K562 (cell line): Measurements from ENCODE around the gene IQSEC3. TPM values are rescaled to one million over a fixed set of nuclear protein-coding genes. Genes with fewer than 3 reads are reported as not detected.
"Not testable (repeated sequence)": the region's sequence is repeated elsewhere in the genome, so short reads cannot be mapped to it uniquely, and the experiment has no call there.

Source experiments
- ATAC-seq: fragments of 200-7000 bp; cut with Tn5 transposase; 3 replicates; pipeline ENCODE4 v1.9.1; 2020; ENCODE audit warnings: moderate library complexity
- BruUV-seq: library from RNA; stranded (reverse); fragments of 400-500 nt; replicated peaks from 2 replicates; lab custom pipeline; 2021; lab: Mats Ljungman, UMichigan
- CTCF ChIA-PET: fragments of 300-600 bp; formaldehyde crosslinking; extraction: SDS; loops from one replicate; lab custom pipeline; 2021; ENCODE audit warnings: low intra/inter-chr PET ratio; lab: Yijun Ruan, JAX
- POLR2A ChIA-PET: fragments of 300-600, 350-650 bp; sonication (Branson Sonifier 250); formaldehyde crosslinking; extraction: SDS; loops from one replicate; lab custom pipeline; 2021; ENCODE audit warnings: antibody characterized with exemption, inconsistent platforms; lab: Yijun Ruan, JAX
- DNase-seq, 4 experiments: peaks; one replicate each; pipeline versions ENCODE4 v3.0.0 to v3.0.0-alpha.2; 2011 to 2018; ENCODE audit warnings: low spot score in 3 of 4, mixed read lengths in 3 of 4; ENCODE audit errors: extremely low read depth in 1 of 4
- FAIRE-seq: peaks from 2 replicates; lab custom pipeline; 2011; peaks lifted over from hg19 to GRCh38; lab: Jason Lieb, UNC
- H2AFZ ChIP-seq: 2 replicates; pipeline ENCODE4 v1.6.0; 2011; ENCODE audit warnings: low read depth, low read length, control low read depth, inconsistent platforms
- H3K27ac ChIP-seq: fragments of 200-600 bp; 3 replicates; pipeline ENCODE4 v1.8.0; 2011; ENCODE audit warnings: low read depth, mild to moderate bottlenecking, control low read depth, inconsistent platforms, low read length, moderate library complexity, mixed read lengths; ENCODE audit errors: extremely low read depth
- H3K27me3 ChIP-seq, 2 experiments: fragments of 300-600 bp in 1 of 2; 2 replicates in 1 of 2; 3 replicates in 1 of 2; pipeline versions ENCODE4 v1.6.0 to v1.8.0; 2011; ENCODE audit warnings: inconsistent platforms in 2 of 2, low read length in 2 of 2, mild to moderate bottlenecking in 1 of 2, mixed read lengths in 1 of 2, moderate library complexity in 1 of 2; ENCODE audit not compliant: control insufficient read depth in 2 of 2, insufficient read depth in 2 of 2
- H3K36me3 ChIP-seq: fragments of 300-600 bp; 3 replicates; pipeline ENCODE4 v1.8.0; 2011; ENCODE audit warnings: mild to moderate bottlenecking, low read length, inconsistent platforms; ENCODE audit not compliant: control insufficient read depth, insufficient read depth
- H3K4me1 ChIP-seq, 2 experiments: fragments of 200-600 bp in 1 of 2; replicated peaks in 1 of 2; 2 replicates in 1 of 2; 3 replicates in 1 of 2; pipeline versions ENCODE4 v1.5.1 to v1.8.0; 2011; ENCODE audit warnings: inconsistent platforms in 2 of 2, low read length in 2 of 2, mild to moderate bottlenecking in 1 of 2, mixed read lengths in 1 of 2, moderate library complexity in 1 of 2; ENCODE audit not compliant: control insufficient read depth in 2 of 2, insufficient read depth in 2 of 2
- H3K4me2 ChIP-seq: 2 replicates; pipeline ENCODE4 v1.6.1; 2011; ENCODE audit warnings: low read length, control low read depth, inconsistent platforms, mixed read lengths; ENCODE audit not compliant: insufficient read depth
- H3K4me3 ChIP-seq: fragments of 200-600 bp; sonication (generic), shearing (Covaris generic); 2 replicates; pipeline ENCODE4 v1.5.1; 2016; ENCODE audit warnings: control low read depth, inconsistent platforms
- H3K79me2 ChIP-seq: fragments of 200-600 bp; 3 replicates; pipeline ENCODE4 v1.8.0; 2011; ENCODE audit warnings: low read length, inconsistent platforms; ENCODE audit not compliant: control insufficient read depth, insufficient read depth
- H3K9ac ChIP-seq, 2 experiments: 2 replicates each; pipeline versions ENCODE4 v1.6.0 to v1.6.1; 2011; ENCODE audit warnings: low read depth in 2 of 2, low read length in 2 of 2, control low read depth in 1 of 2, inconsistent platforms in 1 of 2, mild to moderate bottlenecking in 1 of 2, mixed read lengths in 1 of 2; ENCODE audit not compliant: insufficient read depth in 1 of 2
- H3K9me1 ChIP-seq: one replicate; pipeline ENCODE4 v1.6.0; 2011; ENCODE audit warnings: inconsistent platforms, mild to moderate bottlenecking, low read length, moderate library complexity; ENCODE audit not compliant: control insufficient read depth, insufficient read depth
- H3K9me3 ChIP-seq: replicated peaks from 2 replicates; pipeline ENCODE4 v1.5.1; 2011; ENCODE audit warnings: low read depth, low read length, inconsistent platforms; ENCODE audit not compliant: control insufficient read depth, insufficient read depth
- H4K20me1 ChIP-seq: replicated peaks from 2 replicates; pipeline ENCODE4 v1.6.1; 2011; ENCODE audit warnings: low read length, inconsistent platforms, mixed read lengths; ENCODE audit not compliant: control insufficient read depth, insufficient read depth
- SIN3A ChIP-seq, 2 experiments: fragments of 150-350 bp in 1 of 2; IDR thresholded peaks; 2 replicates each; pipeline ENCODE4 v1.6.1; 2011 to 2016; ENCODE audit warnings: borderline replicate concordance in 2 of 2, low read depth in 2 of 2, low read length in 2 of 2, mild to moderate bottlenecking in 2 of 2, moderate library complexity in 2 of 2; ENCODE audit not compliant: control insufficient read depth in 1 of 2
- UBTF ChIP-seq, 2 experiments: IDR thresholded peaks; 2 replicates each; pipeline ENCODE4 v1.6.1; 2012; ENCODE audit warnings: improper control_type of control experiment in 2 of 2, low read depth in 2 of 2, low read length in 2 of 2, borderline replicate concordance in 1 of 2
- ZBTB11 ChIP-seq, 3 experiments: fragments of 200-800 bp in 1 of 3; fragments of 250-450 bp in 1 of 3; fragments of 450-650 bp in 1 of 3; sonication (Bioruptor Pico) in 1 of 3; sonication (Bioruptor generic) in 1 of 3; formaldehyde crosslinking in 1 of 3; IDR thresholded peaks; 2 replicates each; pipeline versions ENCODE4 v1.6.1 to v1.8.0; 2016 to 2022; ENCODE audit warnings: mild to moderate bottlenecking in 2 of 3, missing genetic modification characterization in 2 of 3, missing compliant biosample characterization in 1 of 3, moderate library complexity in 1 of 3
- WGBS: fragments of 100-300 bp; shearing (Covaris generic); methylation state at CpG from one replicate; pipeline ENCODE4 v1.1.6; 2016; ENCODE audit warnings: low coverage, mixed read lengths; ENCODE audit not compliant: insufficient coverage; ENCODE audit errors: missing lambda C conversion rate; 5-methylcytosine and 5-hydroxymethylcytosine counted together
- in situ Hi-C: fragments of 300-500 bp; cut with MboI; formaldehyde crosslinking; loops from 4 replicates; pipeline ENCODE4 v1.15.0; 2018; ENCODE audit warnings: inconsistent platforms, mixed read lengths
- intact Hi-C: fragments of 100-400 bp; cut with micrococcal nuclease; formaldehyde crosslinking; loops from 2 replicates; pipeline ENCODE4 v1.14.2; 2022
- polyA plus RNA-seq, 8 experiments: library from polyadenylated mRNA; depleted of rRNA in 4 of 8; stranded (reverse) in 5 of 8; unstranded in 3 of 8; fragments of >200 nt; fragmentation: Nextera tagmentation in 2 of 8; fragmentation: Illumina TruSeq in 1 of 8; extraction: Ambion mirVana in 2 of 8; extraction: Trizol in 1 of 8; gene quantifications; 2 replicates each; pipeline versions ENCODE4 v1.2.1 to v1.2.3, GENCODE V29; 2011 to 2014; ENCODE audit warnings: inconsistent platforms in 1 of 8, missing spikeins in 1 of 8
- total RNA-seq, 7 experiments: library from RNA; depleted of rRNA in 6 of 7; stranded (reverse); fragments of >200 nt in 6 of 7; fragmentation: Illumina TruSeq in 2 of 7; extraction: Trizol in 2 of 7; gene quantifications; 2 replicates each; pipeline versions ENCODE4 v1.2.1 to v1.2.3, GENCODE V29; 2011 to 2021; ENCODE audit warnings: low replicate concordance in 1 of 7

The IQSEC3 gene
- total and polyA plus RNA-seq, 9 of the 15 experiments (the other 6 are each of a cell fraction or from before 2014, with no cell fraction given) = under 0.01 to 0.25 (median 0.08) TPM; not detected in 3

GRCh38 chr12:66782-67504 is 376 bp downstream of the IQSEC3 start (continued):
- TF ChIP-seq ZBTB11 (CRISPR knock-in tag; IDR thresholded peaks at IDR 0.05) = 0 out of 6 replicates have a peak, but pooled peaks of 1 of the 3 experiments have one; percentile 28
- peak; percentile 49 to 50; a peak in 2 of 4 replicates for TF ChIP-seq SIN3A (IDR thresholded peaks at IDR 0.05; ENCODE audit: borderline replicate concordance in 2 of 2, control insufficient read depth in 1 of 2, low read depth in 2 of 2, low read length in 2 of 2)
- 0 out of 4 replicates have a peak, but pooled peaks of 1 of the 2 experiments have one; percentile 17 for TF ChIP-seq UBTF (IDR thresholded peaks at IDR 0.05; ENCODE audit: borderline replicate concordance in 1 of 2, low read depth in 2 of 2, low read length in 2 of 2)
- TF ChIP-seq, all 486 proteins: peak for 10; not testable (repeated sequence) for 476

GRCh38 chr12:69677-70076 is 3.1 kb downstream of the IQSEC3 start:
- H4K20me1 ChIP-seq, CTCF ChIA-PET, H3K4me2 ChIP-seq, H3K27ac ChIP-seq, H3K4me1 ChIP-seq, H2AFZ ChIP-seq, in situ Hi-C loops, H3K27me3 ChIP-seq, H3K9me3 ChIP-seq, POLR2A ChIA-PET, H3K9me1 ChIP-seq, DNase-seq, intact Hi-C loops, FAIRE-seq, BruUV-seq, H3K36me3 ChIP-seq, H3K4me3 ChIP-seq, H3K9ac ChIP-seq, H3K79me2 ChIP-seq, ATAC-seq: not testable (repeated sequence)
- 0% methylated on average over 3 of the region's 6 CpGs for WGBS

DNA sequence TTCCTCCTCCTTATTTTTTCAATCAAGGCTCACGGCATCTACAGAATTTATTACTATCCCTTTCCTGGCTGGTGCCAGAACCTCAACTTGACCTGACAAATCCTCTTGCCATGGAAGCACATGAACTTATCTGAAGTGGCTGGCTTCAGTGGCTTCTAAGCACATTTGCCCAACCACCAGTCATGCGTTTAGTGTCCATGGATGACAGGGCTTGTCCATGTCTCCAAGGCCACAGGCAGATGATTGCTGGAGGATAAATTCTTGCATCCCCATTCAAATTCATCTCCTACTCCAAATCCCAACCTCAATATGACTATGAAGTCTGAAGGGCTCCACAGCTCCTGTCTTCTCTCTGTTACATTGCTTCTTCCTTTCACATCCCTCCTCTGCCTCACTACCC is 4.0 kb downstream of the IQSEC3 start:
- BruUV-seq, CTCF ChIA-PET, H3K27ac ChIP-seq, H3K4me1 ChIP-seq, in situ Hi-C loops, DNase-seq, H3K4me2 ChIP-seq, ATAC-seq, H3K9me1 ChIP-seq, H3K9ac ChIP-seq, H3K27me3 ChIP-seq, H4K20me1 ChIP-seq, POLR2A ChIA-PET, H2AFZ ChIP-seq, H3K36me3 ChIP-seq, H3K4me3 ChIP-seq, H3K79me2 ChIP-seq, intact Hi-C loops, FAIRE-seq, H3K9me3 ChIP-seq: not testable (repeated sequence)
- WGBS = 0% methylated on average over 2 of the region's 2 CpGs
